ENCODE results near the gene YIPF1. TPM values are rescaled to one million over a fixed set of nuclear protein-coding genes. Genes with fewer than 3 reads are reported as not detected.

Gene YIPF1
- total RNA-seq, 1 donor from 2014 or later, result 37.3 TPM

DNA sequence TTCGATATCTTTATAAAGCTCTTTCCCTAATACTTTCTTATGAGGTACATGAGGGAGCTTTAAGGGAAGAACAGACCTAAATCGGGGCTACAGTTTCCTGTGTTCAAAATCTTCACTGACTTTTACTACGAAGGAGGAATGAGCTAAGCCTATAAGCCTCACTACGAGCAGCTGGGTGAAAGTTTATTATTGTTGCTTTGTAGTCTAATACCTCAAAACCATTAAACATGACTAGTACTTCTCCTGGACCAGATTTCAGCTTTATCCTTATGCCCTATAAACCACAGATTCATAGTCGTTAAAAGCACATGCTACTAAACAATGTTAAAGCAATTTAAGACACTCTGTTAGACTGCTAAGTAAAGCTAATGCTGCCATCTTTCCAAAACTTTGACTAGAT is 81.7 kb downstream of the YIPF1 start:
- Mint-ChIP-seq H3K36me3 (ENCODE audit: insufficient read depth) (peaks cover 30% of the 10 kb centered on the region), H3K27me3 (no peaks in the 10 kb centered on the region)
- TF ChIP-seq, protein P1, sequence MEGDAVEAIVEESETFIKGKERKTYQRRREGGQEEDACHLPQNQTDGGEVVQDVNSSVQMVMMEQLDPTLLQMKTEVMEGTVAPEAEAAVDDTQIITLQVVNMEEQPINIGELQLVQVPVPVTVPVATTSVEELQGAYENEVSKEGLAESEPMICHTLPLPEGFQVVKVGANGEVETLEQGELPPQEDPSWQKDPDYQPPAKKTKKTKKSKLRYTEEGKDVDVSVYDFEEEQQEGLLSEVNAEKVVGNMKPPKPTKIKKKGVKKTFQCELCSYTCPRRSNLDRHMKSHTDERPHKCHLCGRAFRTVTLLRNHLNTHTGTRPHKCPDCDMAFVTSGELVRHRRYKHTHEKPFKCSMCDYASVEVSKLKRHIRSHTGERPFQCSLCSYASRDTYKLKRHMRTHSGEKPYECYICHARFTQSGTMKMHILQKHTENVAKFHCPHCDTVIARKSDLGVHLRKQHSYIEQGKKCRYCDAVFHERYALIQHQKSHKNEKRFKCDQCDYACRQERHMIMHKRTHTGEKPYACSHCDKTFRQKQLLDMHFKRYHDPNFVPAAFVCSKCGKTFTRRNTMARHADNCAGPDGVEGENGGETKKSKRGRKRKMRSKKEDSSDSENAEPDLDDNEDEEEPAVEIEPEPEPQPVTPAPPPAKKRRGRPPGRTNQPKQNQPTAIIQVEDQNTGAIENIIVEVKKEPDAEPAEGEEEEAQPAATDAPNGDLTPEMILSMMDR (IDR thresholded peaks at IDR 0.05; ENCODE audit: unreplicated experiment), result no peak

DNA sequence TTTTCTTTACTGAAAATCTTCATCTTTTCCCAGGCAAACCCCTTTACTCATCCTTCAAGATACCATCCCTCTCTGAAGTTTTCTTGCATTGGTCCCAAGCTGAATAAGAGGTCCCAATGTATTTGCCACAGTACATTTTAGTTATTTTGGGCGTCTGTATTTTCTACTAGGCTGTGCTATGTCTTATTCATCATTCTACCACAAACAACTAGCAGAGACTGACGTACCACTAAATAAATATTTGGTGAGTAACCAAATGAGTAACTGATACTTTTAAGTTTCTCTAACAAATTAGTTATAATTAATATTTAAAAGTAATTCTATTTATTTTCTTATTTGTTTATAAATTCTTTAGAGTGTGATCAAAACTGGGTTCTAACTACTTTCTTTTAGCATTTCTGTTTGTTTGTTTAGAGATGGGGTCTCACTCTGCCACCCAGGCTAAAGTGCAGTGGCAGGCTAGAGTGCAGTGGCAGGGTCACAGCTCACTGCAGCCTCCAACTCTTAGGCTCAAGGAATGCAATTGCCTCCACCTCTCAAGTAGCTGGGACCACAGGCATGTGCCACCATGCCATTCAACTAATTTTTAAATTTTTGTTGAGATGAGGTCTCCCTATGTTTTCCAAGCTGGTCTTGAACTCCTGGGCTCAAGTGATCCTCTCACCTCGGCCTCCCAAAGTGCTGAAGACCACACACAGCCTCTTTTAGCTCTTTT is 84.6 kb downstream of the YIPF1 start:
- no peak for DNase-seq (ENCODE audit: low spot score, unreplicated experiment)
- no peak overlapping the region for H3K4me3 Mint-ChIP-seq (ENCODE audit: low read depth)
- H3K36me3 Mint-ChIP-seq (ENCODE audit: insufficient read depth), result peaks cover 21% of the 10 kb centered on the region
- no peak overlapping the region for H3K27ac Mint-ChIP-seq
- no peaks in the 10 kb centered on the region for H3K4me1 Mint-ChIP-seq (ENCODE audit: low read depth)
- TF ChIP-seq, protein P1 (IDR thresholded peaks at IDR 0.05; ENCODE audit: unreplicated experiment), result no peak
- no peaks in the 10 kb centered on the region for H3K9me3 Mint-ChIP-seq (ENCODE audit: low read depth)
- H3K27me3 Mint-ChIP-seq, result no peaks in the 10 kb centered on the region

More for the DNA sequence above, 81.7 kb downstream of the YIPF1 start:
- H3K9me3 Mint-ChIP-seq (ENCODE audit: low read depth), result no peaks in the 10 kb centered on the region
- no peak for DNase-seq (ENCODE audit: low spot score, unreplicated experiment)
- no peak overlapping the region for H3K4me3 Mint-ChIP-seq (ENCODE audit: low read depth)
- no peaks in the 10 kb centered on the region for H3K4me1 Mint-ChIP-seq (ENCODE audit: low read depth)
- H3K27ac Mint-ChIP-seq, result no peak overlapping the region

DNA sequence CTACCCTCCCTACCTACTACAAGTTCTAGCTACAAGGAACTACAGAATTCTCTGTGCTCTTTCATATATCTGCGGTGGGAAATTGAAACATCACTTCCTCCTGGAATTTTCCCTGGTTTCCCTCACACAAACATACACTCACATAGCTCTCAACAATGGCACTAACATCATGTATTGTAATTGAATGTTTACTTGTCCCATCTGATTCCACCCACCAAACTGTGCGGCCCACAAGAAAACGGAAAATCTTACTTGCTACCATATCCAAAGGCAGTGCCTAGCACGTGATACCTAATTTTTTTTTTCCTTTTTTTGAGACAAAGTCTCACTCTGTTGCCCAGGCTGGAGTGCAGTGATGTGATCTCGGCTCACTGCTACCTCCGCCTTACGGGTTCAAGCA is 85.4 kb downstream of the YIPF1 start:
- Mint-ChIP-seq H3K27me3 (no peaks in the 10 kb centered on the region), H3K27ac (no peak overlapping the region), H3K4me1 (ENCODE audit: low read depth) (no peaks in the 10 kb centered on the region), H3K36me3 (ENCODE audit: insufficient read depth) (peaks cover 23% of the 10 kb centered on the region), H3K4me3 (ENCODE audit: low read depth) (no peak overlapping the region), H3K9me3 (ENCODE audit: low read depth) (no peaks in the 10 kb centered on the region)
- DNase-seq (ENCODE audit: low spot score, unreplicated experiment), result no peak
- TF ChIP-seq, protein P1 (IDR thresholded peaks at IDR 0.05; ENCODE audit: unreplicated experiment), result no peak

Other genes with a start within 250 kb of the YIPF1 start
- not detected in 2 replicates for gene GLIS1, start 150.6 kb downstream of the YIPF1 start, total RNA-seq
- 25.2 and 25.5 TPM in 2 replicates for gene NDC1, start 51.5 kb downstream of the YIPF1 start, total RNA-seq
- 1.1 and 1.3 TPM in 2 replicates for gene DIO1, start 4.4 kb upstream of the YIPF1 start, total RNA-seq
- 35.4 and 39.2 TPM in 2 replicates for gene IFT25, start 55.9 kb upstream of the YIPF1 start, total RNA-seq
- gene LRRC42, start 56.6 kb upstream of the YIPF1 start, total RNA-seq, result 63.5 and 64.0 TPM in 2 replicates
- gene LDLRAD1, start 128.4 kb upstream of the YIPF1 start, total RNA-seq, result 0.20 and 0.84 TPM in 2 replicates
- 196 and 205 TPM in 2 replicates for gene TMEM59, start 163.4 kb upstream of the YIPF1 start, total RNA-seq
- gene TCEANC2, start 163.8 kb upstream of the YIPF1 start, total RNA-seq, result 6.5 and 6.7 TPM in 2 replicates